HG02885 (cell line): ENCODE results near the gene FAM83E.
A peak's percentile ranks its signal among the peaks of the same experiment; 100 is the strongest.

ENCODE experiments used
- ATAC-seq: cut with Tn5 transposase; IDR thresholded peaks from one replicate; pipeline ENCODE4 v1.9.1; 2021; ENCODE audit warnings: mild to moderate bottlenecking; ENCODE audit not compliant: unreplicated experiment, poor library complexity

FAM83E gene

GRCh38 chr19:48629599-48630295 lies 14.9 kb upstream of the FAM83E start:
- ATAC-seq, result no peak

- ATAC-seq, result no peak
Measured at GRCh38 chr19:48629297-48629598, 14.4 kb upstream of the FAM83E start.

- no peak for ATAC-seq
Measured at GRCh38 chr19:48628486-48629296, 13.8 kb upstream of the FAM83E start.

DNA sequence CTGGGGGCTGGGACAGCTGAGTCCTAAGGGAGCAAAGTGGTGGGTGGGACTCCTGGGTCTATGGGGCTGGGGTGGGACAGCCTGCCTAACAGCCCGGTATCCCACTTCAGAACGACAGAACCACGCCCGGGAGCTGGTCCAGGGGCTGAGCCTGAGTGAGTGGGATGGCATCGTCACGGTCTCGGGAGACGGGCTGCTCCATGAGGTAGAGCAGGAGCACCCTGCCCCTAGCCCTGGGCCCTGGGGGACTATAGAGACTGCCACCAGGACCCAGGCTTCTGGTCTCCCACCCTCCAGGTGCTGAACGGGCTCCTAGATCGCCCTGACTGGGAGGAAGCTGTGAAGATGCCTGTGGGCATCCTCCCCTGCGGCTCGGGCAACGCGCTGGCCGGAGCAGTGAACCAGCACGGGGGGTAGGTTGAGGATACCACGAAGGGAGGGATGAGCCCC lies 13.0 kb upstream of the FAM83E start:
- no peak for ATAC-seq

DNA sequence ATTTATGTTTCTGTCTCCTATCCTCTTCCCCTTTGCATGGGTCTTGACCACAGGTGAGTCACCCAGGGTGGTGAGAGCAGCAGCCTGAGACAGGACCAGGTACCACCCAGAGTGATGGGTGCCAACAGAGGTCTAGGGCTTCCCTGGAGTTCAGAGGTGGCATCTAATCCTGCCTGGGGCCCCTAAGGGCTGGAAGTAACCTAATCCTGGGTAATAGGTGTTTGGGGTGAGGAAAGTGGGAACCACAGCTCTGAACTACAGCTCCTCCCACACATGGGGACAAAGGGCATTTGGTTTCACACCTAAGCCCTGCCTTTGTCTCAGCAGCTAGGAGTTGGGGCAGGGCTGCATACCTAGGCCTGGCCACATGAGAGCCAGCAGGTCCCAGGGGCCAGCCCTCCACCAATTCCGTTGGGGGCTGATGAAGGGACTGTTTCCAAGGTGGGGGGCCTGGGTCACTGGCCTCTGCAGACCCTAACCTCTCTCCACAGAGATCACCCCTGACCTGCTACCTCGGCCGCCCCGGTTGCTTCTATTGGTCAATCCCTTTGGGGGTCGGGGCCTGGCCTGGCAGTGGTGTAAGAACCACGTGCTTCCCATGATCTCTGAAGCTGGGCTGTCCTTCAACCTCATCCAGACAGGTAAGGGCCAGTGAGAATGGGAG lies 12.5 kb upstream of the FAM83E start:
- ATAC-seq, result no peak

GRCh38 chr19:48625891-48626327 lies 11.0 kb upstream of the FAM83E start:
- ATAC-seq, result no peak

- no peak for ATAC-seq
Measured at GRCh38 chr19:48624791-48625723, 10.2 kb upstream of the FAM83E start.

DNA sequence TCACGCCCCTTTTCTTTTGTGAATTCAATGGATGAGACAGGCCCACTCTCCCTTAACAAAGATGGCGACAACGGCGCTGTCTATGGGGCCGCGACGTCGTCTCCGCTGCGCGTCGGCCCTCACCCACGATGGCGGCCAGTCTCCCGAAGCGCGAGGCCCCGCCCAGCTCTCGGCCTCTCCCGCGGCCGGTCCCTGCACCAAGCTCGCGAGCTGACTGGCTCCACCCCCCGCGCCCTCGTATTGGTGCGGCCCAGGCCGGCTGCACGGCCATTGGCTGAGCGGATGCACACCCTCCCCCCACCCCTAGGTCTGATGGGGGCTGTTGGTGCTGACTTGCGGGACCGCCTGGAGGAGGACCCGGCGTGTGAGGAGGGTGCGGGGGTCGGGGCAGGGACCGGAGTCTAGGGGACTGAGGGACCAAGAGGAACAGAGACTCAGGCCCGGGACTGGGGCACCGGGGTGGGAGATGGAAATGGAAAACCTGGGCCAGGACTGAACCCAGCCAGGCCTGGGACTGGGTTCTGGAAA lies 9.3 kb upstream of the FAM83E start:
- peak; percentile 67 for ATAC-seq

- no peak for ATAC-seq
Measured at GRCh38 chr19:48623556-48624066, 8.7 kb upstream of the FAM83E start.

GRCh38 chr19:48619692-48620585 lies 5.1 kb upstream of the FAM83E start:
- ATAC-seq, result no peak

- ATAC-seq, result peak; percentile 85
Measured at GRCh38 chr19:48618916-48619691, 4.2 kb upstream of the FAM83E start, which contains the start of the genes RPL18 and SPHK2. Gene RPL18, minus strand, starts transcription at chr19:48619178. Its CDS starts 35 bp downstream, at chr19:48619143. Gene SPHK2, plus strand, starts transcription at chr19:48619506. Its CDS starts 1,009 bp downstream, at chr19:48620515.

DNA sequence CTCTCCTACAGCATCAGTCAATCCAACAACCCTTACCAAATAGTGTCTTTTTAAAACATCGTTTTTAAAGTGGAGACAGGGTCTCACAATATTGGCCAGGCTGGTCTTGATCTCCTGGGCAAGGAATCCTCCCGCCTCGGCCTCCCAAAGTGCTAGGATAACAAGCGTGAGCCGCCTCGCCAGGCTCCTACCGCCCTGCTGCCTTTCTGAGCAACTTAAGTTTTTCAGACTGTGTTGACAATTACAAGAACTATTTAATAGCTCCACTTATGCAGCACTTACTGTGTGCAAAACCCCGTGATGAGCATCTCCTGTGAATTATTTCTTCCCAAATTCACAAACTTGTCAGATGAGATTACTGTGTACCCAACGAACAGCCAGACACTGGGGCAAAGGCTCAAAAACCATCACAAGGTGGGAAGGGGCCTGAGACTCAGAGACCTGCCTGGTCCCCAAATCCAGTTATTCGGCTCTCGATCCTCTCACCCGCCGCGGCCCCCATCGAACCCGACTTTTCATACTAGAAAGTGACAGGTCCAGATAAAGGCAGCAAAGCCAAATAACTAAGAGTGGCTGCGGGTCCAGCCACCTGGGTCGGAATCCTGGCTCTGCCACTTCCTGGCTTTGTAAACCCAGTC lies 3.5 kb upstream of the FAM83E start:
- ATAC-seq, result no peak

DNA sequence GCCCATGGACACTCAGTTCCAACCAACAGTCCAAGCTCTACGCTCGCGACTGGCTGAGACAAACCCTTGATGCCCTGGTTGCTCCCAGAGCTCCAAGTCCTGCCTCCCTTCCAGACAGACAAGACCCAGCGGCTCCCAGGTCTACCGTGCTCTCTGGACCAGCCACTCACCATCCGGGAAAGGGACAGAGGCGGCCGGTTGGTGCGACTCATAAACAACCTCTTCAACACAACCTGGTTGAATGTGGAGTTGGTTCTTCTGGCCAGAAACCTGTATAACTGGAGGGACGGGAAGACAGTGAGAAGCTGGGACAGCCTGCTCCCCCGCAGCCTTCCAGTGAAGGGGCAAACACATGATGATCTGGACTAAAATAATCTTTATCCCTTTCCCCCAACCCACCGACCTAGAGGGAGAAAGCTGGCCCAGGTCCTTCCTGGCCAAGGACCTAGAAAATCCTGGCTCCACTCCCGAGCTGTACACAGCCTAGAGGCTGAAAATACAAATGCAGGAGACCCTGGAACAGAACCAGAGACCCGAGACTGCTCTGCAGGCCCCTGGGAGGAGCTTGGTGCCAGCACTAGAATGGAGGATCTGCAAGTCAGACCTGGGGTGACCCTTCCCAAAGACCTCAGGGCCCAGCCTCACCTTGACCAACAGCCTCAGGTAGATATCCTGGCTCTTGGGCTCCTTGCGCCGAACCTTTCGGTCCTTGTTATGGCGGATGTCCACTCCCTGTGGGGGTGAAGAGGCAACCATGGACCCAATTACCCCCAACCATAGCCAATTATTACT lies 2.5 kb upstream of the FAM83E start:
- ATAC-seq, result no peak

DNA sequence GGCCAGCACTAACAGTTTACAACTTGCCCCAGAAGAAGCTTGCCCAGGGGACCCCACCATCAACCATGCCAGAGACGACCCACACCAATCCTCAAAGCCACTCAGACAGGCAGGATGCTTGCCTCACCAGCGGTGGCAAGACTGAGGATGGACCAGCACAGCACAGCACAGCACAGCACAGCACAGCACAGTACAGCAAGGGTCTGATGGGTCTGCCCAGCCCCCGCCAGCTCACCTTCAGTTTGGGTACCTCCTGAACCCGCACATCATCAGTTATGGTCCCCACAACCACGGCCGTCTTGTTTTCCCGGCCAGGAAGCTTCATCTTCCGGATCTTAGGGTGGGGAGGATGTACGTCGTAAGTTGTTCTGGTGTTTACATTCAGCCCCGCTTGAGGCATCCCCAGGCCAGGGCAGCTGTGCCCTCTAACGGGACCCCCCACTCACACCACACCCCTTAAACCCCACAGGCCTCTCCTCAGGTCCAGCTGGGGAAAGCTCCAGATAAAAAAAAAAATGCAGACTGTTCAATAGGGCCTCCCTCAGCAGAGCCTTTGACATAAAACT lies 1.7 kb upstream of the FAM83E start:
- no peak for ATAC-seq

DNA sequence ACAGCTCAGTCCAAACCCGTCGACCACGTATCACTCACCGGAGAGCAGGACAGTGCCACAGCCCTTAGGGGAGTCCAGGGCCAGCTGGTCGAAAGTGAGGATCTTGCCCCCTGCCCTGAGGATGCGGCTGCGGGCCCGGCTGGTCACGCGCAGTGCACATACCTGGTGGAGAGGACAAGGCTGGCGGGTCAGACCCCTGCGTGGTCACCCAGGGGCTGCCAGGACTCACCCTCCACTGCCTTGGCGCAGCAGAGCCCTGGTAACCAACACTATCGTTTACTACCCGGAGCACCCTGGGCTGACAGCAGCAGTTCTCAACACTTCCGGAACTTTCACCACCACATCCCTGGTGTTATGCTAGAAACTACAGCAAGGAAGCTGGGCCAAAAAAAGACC lies 1.2 kb upstream of the FAM83E start:
- ATAC-seq, result no peak
